Transverse colon (tissue), 4 donors: ENCODE results near the gene ENTHD1. TPM values are rescaled to one million over a fixed set of nuclear protein-coding genes. Genes with fewer than 3 reads are reported as not detected.

Experiments
- DNase-seq: peaks from one replicate; pipeline ENCODE4 v3.0.0-alpha.2; 2019
- H3K27ac ChIP-seq, 4 donors: fragments of 200-600 bp; sonication (generic); 2 replicates each; pipeline ENCODE4 v1.5.1; 2016 to 2018; ENCODE audit warnings: inconsistent platforms in 4 of 4
- H3K27me3 ChIP-seq: fragments of 200-600 bp; sonication (generic); 2 replicates; pipeline ENCODE4 v1.5.1; 2017; ENCODE audit warnings: inconsistent platforms
- H3K36me3 ChIP-seq, 4 donors: fragments of 200-600 bp; sonication (generic); 2 replicates each; pipeline ENCODE4 v1.5.1; 2017 to 2019; ENCODE audit warnings: inconsistent platforms in 4 of 4
- H3K4me1 ChIP-seq, 4 donors: fragments of 200-600 bp; sonication (generic); 2 replicates each; pipeline ENCODE4 v1.5.1; 2017 to 2020; ENCODE audit warnings: inconsistent platforms in 4 of 4
- H3K4me3 ChIP-seq, 4 donors: fragments of 200-600 bp; sonication (generic); 1 replicate in 1 of 4; 2 replicates in 3 of 4; pipeline versions ENCODE4 v1.5.1 to v1.6.1; 2017 to 2019; ENCODE audit warnings: inconsistent platforms in 4 of 4
- H3K9me3 ChIP-seq, 2 donors: fragments of 200-600 bp; sonication (generic); 2 replicates each; pipeline ENCODE4 v1.5.1; 2017 to 2019; ENCODE audit warnings: inconsistent platforms in 2 of 2
- EP300 ChIP-seq: sonication (generic); formaldehyde crosslinking; IDR thresholded peaks from one replicate; pipeline ENCODE4 v1.6.1; 2017; ENCODE audit warnings: antibody characterized with exemption, low read depth
- POLR2A ChIP-seq: fragments of 450-650 bp; IDR thresholded peaks from one replicate; pipeline ENCODE4 v1.6.1; 2016; ENCODE audit warnings: antibody characterized with exemption, mild to moderate bottlenecking, moderate library complexity
- POLR2AphosphoS5 ChIP-seq, 3 donors: sonication (generic); formaldehyde crosslinking; IDR thresholded peaks; one replicate each; pipeline ENCODE4 v1.6.1; 2016; ENCODE audit warnings: antibody characterized with exemption in 3 of 3
- WGBS, 2 donors: methylation state at CpG; one replicate each; pipeline ENCODE4 v1.1.5; 2018; ENCODE audit warnings: low coverage in 1 of 2; 5-methylcytosine and 5-hydroxymethylcytosine counted together
- in situ Hi-C, 4 donors: fragments of 200-750 bp; cut with MboI; loops; one replicate each; pipeline versions ENCODE4 v1.15.0 to v1.15.1; 2017; ENCODE audit warnings: low sequenced_read_pairs in 3 of 4, low pct_ligation_motif_present in 1 of 4, low pct_unique_long_range_greater_than_20kb in 1 of 4
- intact Hi-C: fragments of 100-400 bp; cut with DNase I; formaldehyde crosslinking; loops from one replicate; pipeline ENCODE4 v1.15.1; 2023; ENCODE audit warnings: low total_unique reads
- total RNA-seq, 4 donors: library from RNA; depleted of rRNA; stranded (reverse); fragments of >200 nt; gene quantifications; one replicate each; pipeline ENCODE4 v1.1.0, GENCODE V29; 2016
- TF ChIP-seq, protein P1 (sequence below), 5 experiments: fragments of 200-600 bp in 3 of 5; fragments of 450-650 bp in 2 of 5; sonication (generic) in 3 of 5; IDR thresholded peaks; 1 replicate in 2 of 5; 2 replicates in 3 of 5; pipeline ENCODE4 v1.5.1; 2016 to 2017; ENCODE audit warnings: antibody characterized with exemption in 5 of 5, inconsistent platforms in 3 of 5, mild to moderate bottlenecking in 2 of 5, moderate library complexity in 1 of 5

Gene ENTHD1
- total RNA-seq, 4 donors from 2014 or later: not detected

DNA sequence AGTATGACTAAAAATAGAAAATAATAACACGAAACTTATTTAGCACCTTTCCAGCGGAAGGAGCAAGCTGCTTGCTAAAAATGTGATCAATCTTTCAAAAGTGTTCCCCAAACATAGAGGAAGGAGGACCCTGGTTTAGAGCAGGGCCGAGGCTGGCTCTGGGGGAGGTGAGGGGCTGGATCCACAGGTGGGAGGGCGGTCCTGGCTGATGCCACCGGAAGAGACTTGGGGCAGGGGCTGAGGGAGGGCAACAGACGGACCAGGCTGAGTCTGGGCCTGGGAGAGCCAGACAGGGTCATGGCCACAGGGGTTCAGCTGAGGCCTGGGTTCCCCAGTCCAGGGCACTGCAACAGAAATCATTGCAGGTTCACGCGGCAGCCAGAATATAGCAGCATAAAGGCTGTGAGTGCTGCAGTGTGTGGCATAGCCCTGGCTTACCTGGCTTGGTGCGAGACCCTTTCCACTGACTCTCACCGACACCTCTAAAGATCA lies 179.7 kb downstream of the ENTHD1 start:
- Histone ChIP-seq H3K4me3 (no peak overlapping the region), H3K27ac (no peak overlapping the region), H3K27me3 (peaks cover 11% of the 10 kb centered on the region), H3K4me1 (peaks cover 0 to 7% (median 0%) of the 10 kb centered on the region in 4 donors), H3K9me3 (no peaks in the 10 kb centered on the region), H3K36me3 (no peaks in the 10 kb centered on the region)
- WGBS, 2 donors: 84% methylated on average over 10 of the region's 10 CpGs; no CpG with 5 or more reads in 1 of the 2 donors
- no peak for DNase-seq
- intact Hi-C loops (no loop called here), in situ Hi-C loops (no loop called here)
- no peak for TF ChIP-seq POLR2AphosphoS5 (IDR thresholded peaks at IDR 0.05)
- TF ChIP-seq POLR2A: no peak
- TF ChIP-seq, protein P1, sequence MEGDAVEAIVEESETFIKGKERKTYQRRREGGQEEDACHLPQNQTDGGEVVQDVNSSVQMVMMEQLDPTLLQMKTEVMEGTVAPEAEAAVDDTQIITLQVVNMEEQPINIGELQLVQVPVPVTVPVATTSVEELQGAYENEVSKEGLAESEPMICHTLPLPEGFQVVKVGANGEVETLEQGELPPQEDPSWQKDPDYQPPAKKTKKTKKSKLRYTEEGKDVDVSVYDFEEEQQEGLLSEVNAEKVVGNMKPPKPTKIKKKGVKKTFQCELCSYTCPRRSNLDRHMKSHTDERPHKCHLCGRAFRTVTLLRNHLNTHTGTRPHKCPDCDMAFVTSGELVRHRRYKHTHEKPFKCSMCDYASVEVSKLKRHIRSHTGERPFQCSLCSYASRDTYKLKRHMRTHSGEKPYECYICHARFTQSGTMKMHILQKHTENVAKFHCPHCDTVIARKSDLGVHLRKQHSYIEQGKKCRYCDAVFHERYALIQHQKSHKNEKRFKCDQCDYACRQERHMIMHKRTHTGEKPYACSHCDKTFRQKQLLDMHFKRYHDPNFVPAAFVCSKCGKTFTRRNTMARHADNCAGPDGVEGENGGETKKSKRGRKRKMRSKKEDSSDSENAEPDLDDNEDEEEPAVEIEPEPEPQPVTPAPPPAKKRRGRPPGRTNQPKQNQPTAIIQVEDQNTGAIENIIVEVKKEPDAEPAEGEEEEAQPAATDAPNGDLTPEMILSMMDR (IDR thresholded peaks at IDR 0.05): no peak
- TF ChIP-seq EP300: no peak

DNA sequence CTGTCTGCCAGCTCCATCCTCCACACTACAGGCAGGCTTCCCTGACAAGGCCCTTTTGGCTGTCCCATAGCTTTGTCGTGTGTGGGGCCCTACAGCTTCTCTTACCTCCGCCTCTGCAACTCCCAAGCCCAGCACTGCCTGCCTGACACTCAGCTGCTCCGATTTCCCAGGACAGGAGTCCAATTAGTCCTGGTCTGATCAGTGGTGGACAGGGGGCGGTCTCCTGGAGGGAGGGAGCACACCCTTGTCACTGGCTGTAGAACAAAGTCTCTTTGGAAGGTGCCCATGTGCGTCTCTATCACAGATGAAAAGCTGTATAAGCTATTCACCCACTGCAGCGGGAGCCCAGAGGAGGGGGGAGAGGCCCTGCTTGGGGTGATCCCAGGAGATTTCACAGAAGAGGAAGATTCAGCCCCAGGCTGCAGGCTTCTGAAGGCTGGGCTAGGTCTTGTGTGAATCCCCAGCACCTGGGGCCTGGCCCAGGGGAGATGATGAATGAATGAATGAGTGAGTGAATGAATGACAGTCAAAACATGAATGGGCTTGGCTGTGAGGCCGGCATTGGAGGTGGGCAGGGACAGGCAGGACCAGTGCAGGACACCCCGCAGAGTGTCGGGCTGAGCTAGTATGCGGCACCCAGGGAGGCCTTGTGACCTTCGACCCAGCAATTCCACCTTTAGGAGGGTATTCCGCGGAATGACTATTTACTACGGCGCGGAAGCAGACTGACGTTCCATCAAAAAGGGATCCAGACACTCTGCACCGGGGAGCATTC lies 180.6 kb downstream of the ENTHD1 start:
- WGBS, 2 donors: 64 to 73% methylated on average over 9 to 18 of the region's 18 CpGs
- in situ Hi-C loops: no loop called here
- DNase-seq: no peak
- H3K4me3 ChIP-seq: no peak overlapping the region
- no peak overlapping the region for H3K27ac ChIP-seq
- TF ChIP-seq EP300 (no peak), POLR2A (no peak), POLR2AphosphoS5 (IDR thresholded peaks at IDR 0.05) (no peak)
- TF ChIP-seq, protein P1 (IDR thresholded peaks at IDR 0.05): no peak
- H3K4me1 ChIP-seq: no peaks in the 10 kb centered on the region
- intact Hi-C loops: no loop called here
- H3K9me3 ChIP-seq: no peaks in the 10 kb centered on the region
- no peaks in the 10 kb centered on the region for H3K36me3 ChIP-seq
- H3K27me3 ChIP-seq: peaks cover 11% of the 10 kb centered on the region

DNA sequence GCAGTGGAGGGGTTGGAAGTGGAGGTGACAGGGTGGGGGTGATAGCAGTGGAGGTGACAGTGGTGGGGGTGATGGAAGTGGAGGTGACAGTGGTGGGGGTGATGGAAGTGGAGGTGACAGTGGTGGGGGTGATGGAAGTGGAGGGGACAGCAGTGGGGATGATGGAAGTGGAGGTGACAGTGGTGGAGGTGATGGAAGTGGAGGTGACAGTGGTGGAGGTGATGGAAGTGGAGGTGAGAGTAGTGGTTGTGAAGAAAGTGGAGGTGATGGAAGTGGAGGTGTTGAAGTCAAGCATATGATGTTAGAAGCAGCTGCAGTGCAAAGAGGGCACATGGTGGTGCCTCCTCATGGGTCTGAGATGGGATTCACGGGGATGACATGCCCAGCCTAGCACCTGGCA lies 181.5 kb downstream of the ENTHD1 start:
- H3K36me3 ChIP-seq: no peaks in the 10 kb centered on the region
- TF ChIP-seq EP300 (no peak), POLR2AphosphoS5 (IDR thresholded peaks at IDR 0.05) (no peak), POLR2A (no peak)
- TF ChIP-seq, protein P1 (IDR thresholded peaks at IDR 0.05): no peak
- in situ Hi-C loops: no loop called here
- H3K9me3 ChIP-seq: no peaks in the 10 kb centered on the region
- H3K27ac ChIP-seq: no peak overlapping the region
- WGBS, 2 donors: 80 to 85% methylated on average over 1 of the region's 1 CpG
- no peak overlapping the region for H3K4me3 ChIP-seq
- intact Hi-C loops: no loop called here
- H3K4me1 ChIP-seq: no peaks in the 10 kb centered on the region
- H3K27me3 ChIP-seq: peaks cover 11% of the 10 kb centered on the region
- no peak for DNase-seq

DNA sequence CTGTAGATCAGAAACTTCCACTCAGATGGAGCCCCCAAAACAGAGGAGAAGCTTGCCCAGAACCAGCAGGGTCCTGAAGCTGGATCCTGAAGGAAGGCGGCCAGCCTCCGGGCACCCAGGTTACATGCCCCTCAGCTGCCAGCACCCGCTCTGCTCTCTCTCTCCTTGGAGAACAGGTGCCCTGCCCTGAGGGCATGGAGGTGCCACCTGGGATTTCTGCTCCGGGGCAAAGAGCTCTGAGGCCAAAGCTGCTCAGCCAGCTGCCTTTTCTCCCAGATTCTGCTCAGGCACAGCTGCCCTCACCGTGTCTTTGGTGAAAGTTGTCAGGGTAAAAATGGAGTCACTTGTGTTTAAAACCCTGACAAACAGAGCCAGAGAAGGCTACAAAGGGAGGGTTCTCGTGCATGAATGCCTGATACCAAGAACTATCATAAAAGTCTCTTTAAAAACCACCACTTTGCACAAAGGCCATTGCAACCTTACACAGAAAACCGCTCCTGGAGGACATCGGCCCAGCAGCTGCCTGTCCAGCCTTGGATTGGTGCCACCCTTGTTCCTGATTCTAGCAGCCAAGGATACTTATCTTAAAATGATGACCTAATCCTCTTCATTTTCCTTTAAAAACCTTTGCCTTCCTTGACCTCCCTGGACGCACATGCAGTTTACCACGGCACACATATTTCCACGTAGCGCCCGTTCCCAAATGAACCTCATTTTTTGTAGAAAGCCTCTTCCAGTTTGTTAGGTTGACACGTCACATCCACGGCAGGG lies 183.0 kb downstream of the ENTHD1 start:
- Histone ChIP-seq H3K4me1 (no peaks in the 10 kb centered on the region), H3K36me3 (no peaks in the 10 kb centered on the region), H3K9me3 (no peaks in the 10 kb centered on the region), H3K27ac (no peak overlapping the region), H3K4me3 (no peak overlapping the region), H3K27me3 (peaks cover 11% of the 10 kb centered on the region)
- intact Hi-C loops (no loop called here), in situ Hi-C loops (no loop called here)
- no peak for DNase-seq
- TF ChIP-seq POLR2A: no peak
- no peak for TF ChIP-seq EP300
- TF ChIP-seq, protein P1 (IDR thresholded peaks at IDR 0.05): no peak
- no peak for TF ChIP-seq POLR2AphosphoS5 (IDR thresholded peaks at IDR 0.05)
- WGBS, 2 donors: 48 to 69% methylated on average over 4 to 15 of the region's 15 CpGs
